ENCODE measurements around the gene TRIM44.

GRCh38 chr11:35717520-35717919 is 54.9 kb downstream of the TRIM44 start:
- TF ChIP-seq CTCF (IDR thresholded peaks at IDR 0.05), result no peak
- TF ChIP-seq POLR2A (IDR thresholded peaks at IDR 0.05), result no peak
- no peak for TF ChIP-seq POLR2AphosphoS5 (IDR thresholded peaks at IDR 0.05)
